Measurements from ENCODE around the gene FAM89B. TPM values are rescaled to one million over a fixed set of nuclear protein-coding genes. Genes with fewer than 3 reads are reported as not detected.

The FAM89B gene
- total and polyA plus RNA-seq, 2 donors (not counting 3 experiments of a cell fraction or from before 2014, with no cell fraction given) = 63.1 to 153 TPM

DNA sequence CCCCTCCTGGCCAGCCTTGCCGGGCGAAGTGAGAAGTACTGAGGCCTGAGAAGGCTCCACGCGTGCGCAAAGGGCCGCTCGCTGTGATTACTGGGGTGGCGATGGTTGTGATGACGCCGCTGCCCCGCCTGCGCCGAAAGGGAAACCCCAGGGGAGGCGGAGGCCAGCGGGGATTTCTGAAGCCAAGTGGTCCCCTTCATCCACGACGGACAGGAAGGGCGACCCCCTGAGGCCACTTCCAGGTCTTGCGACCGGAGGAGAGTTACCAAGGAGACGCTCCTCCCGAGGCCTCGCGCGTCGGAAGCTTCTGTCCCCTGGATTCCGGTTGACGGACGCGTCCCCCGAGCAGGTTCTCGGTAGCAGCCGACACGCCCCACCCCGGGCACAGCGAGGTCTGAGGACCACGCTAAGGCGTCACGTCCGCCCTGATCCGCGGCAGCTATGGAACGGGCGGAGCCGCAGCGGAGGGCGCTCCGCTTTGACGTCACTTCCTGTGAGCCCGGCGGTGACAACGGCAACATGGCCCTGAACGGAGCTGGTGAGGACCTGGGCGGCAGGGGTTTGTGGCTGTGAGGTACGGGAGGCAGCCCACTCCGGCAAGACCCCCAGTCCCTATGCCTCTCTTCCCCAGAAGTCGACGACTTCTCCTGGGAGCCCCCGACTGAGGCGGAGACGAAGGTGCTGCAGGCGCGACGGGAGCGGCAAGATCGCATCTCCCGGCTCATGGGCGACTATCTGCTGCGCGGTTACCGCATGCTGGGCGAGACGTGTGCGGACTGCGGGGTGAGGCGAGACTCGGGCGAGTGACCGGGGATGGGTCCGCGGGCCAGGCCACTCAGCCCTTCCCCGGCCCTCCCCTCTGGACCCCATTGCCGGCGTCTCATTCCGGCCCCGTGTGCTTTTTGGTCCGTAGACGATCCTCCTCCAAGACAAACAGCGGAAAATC lies 2.1 kb upstream of the FAM89B start, which contains the start of gene ZNRD2:
ZNRD2 (plus strand) TSS at position 505 of the 946 bp plus-strand sequence; CDS start at position 520, 15 bp downstream.
- peak; percentile 99 for FAIRE-seq
- no peaks in the 10 kb centered on the region for H3K9me1 ChIP-seq (replicated peaks; ENCODE audit: control insufficient read depth, extremely low read depth, insufficient read depth, low read length)
- H3K4me2 ChIP-seq (ENCODE audit: insufficient read depth, low read length) = peak within 1 kb of the TSS; percentile 82
- peak within 1 kb of the TSS; percentile 85 for H3K9ac ChIP-seq (replicated peaks; ENCODE audit: extremely low read depth, insufficient read depth, low read length)
- peak; percentile 99 for DNase-seq (ENCODE audit: low read depth, low spot score)
- H3K9me3 ChIP-seq (replicated peaks; ENCODE audit: control insufficient read depth, insufficient read depth, low read length) = no peaks in the 10 kb centered on the region
- H3K27me3 ChIP-seq (ENCODE audit: control insufficient read depth in 2 of 2, insufficient read depth in 2 of 2, low read length in 2 of 2) = no peaks in the 10 kb centered on the region
- no peaks in the 10 kb centered on the region for H3K36me3 ChIP-seq (ENCODE audit: control insufficient read depth in 2 of 2, extremely low read depth in 1 of 2, insufficient read depth in 2 of 2, low read length in 2 of 2)
- ChIA-PET CTCF (interaction anchor here (0.6 to 9.7 kb wide), 9 partner anchors 11 to 45 kb away, joined by 3 to 167 read pairs (median 4); partner anchors contain the start of genes LTBP3, MAP3K11 and PCNX3), POLR2A (interaction anchor here (0.5 to 1.2 kb wide), 3 partner anchors 10 to 148 kb away, joined by 3 to 4 read pairs (median 4); partner anchors contain the start of gene NEAT1)
- peaks cover 25% of the 10 kb centered on the region for H3K79me2 ChIP-seq (ENCODE audit: control insufficient read depth, insufficient read depth, low read length)
- H4K20me1 ChIP-seq (replicated peaks; ENCODE audit: control insufficient read depth, extremely low read depth, insufficient read depth, low read length) = no peaks in the 10 kb centered on the region
- dilution Hi-C loops (cut with MboI; ENCODE audit: extremely low pct_ligation_motif_present, low sequenced_read_pairs) (no loop called here), intact Hi-C loops (cut with micrococcal nuclease) (loop anchor here (1.0 to 5.0 kb wide), 4 partner anchors 10 to 188 kb away; partner anchors contain the start of gene SLC25A45)
- no peak for TF ChIP-seq JUN (IDR thresholded peaks at IDR 0.05; ENCODE audit: borderline replicate concordance, insufficient read depth, insufficient read length, low read depth)
- TF ChIP-seq, protein P1, sequence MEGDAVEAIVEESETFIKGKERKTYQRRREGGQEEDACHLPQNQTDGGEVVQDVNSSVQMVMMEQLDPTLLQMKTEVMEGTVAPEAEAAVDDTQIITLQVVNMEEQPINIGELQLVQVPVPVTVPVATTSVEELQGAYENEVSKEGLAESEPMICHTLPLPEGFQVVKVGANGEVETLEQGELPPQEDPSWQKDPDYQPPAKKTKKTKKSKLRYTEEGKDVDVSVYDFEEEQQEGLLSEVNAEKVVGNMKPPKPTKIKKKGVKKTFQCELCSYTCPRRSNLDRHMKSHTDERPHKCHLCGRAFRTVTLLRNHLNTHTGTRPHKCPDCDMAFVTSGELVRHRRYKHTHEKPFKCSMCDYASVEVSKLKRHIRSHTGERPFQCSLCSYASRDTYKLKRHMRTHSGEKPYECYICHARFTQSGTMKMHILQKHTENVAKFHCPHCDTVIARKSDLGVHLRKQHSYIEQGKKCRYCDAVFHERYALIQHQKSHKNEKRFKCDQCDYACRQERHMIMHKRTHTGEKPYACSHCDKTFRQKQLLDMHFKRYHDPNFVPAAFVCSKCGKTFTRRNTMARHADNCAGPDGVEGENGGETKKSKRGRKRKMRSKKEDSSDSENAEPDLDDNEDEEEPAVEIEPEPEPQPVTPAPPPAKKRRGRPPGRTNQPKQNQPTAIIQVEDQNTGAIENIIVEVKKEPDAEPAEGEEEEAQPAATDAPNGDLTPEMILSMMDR (IDR thresholded peaks at IDR 0.05; ENCODE audit: extremely low read depth in 1 of 2, insufficient read depth in 1 of 2, low read depth in 1 of 2, low read length in 2 of 2) = peak; percentile 29 to 47
- TF ChIP-seq EZH2 (IDR thresholded peaks at IDR 0.05; ENCODE audit: borderline replicate concordance, low read depth, low read length, severe bottlenecking) = no peak
- TF ChIP-seq POLR2AphosphoS5 (IDR thresholded peaks at IDR 0.05; ENCODE audit: insufficient read depth, low read depth, low read length) = peak; percentile 78
- TF ChIP-seq, protein P2, sequence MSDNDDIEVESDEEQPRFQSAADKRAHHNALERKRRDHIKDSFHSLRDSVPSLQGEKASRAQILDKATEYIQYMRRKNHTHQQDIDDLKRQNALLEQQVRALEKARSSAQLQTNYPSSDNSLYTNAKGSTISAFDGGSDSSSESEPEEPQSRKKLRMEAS (IDR thresholded peaks at IDR 0.05; ENCODE audit: insufficient read depth, insufficient read length) = peak; percentile 35
- TF ChIP-seq GATA2 (IDR thresholded peaks at IDR 0.05; ENCODE audit: insufficient read depth, insufficient read length, low read depth, low read length) = no peak
- peak; percentile 73 for TF ChIP-seq MYC (IDR thresholded peaks at IDR 0.05; ENCODE audit: low read depth, low read length)
- TF ChIP-seq POLR2A (IDR thresholded peaks at IDR 0.05; ENCODE audit: low read depth, low read length) = peak; percentile 84
- TF ChIP-seq FOS (IDR thresholded peaks at IDR 0.05; ENCODE audit: borderline replicate concordance, insufficient read depth, low read length) = peak; percentile 40
- peak within 1 kb of the TSS; percentile 61 for H3K27ac ChIP-seq (ENCODE audit: insufficient read depth, low read depth, low read length)
- H3K4me1 ChIP-seq (ENCODE audit: control insufficient read depth, extremely low read depth, insufficient read depth, low read length) = peaks cover 51% of the 10 kb centered on the region
- peak within 1 kb of the TSS; percentile 64 for H2AFZ ChIP-seq (ENCODE audit: low read depth, low read length)
- BruUV-seq (replicated peaks) = TSS peak; percentile 59
- H3K4me3 ChIP-seq (replicated peaks in 1 of 3; ENCODE audit: insufficient read depth in 1 of 3, low read depth in 1 of 3, low read length in 3 of 3) = peak within 1 kb of the TSS; percentile 55 to 66 (median 63)

Data from endothelial cell of umbilical vein (primary cell).